Measurements from ENCODE around the gene SBF2.
"Not testable (repeated sequence)": the region's sequence is repeated elsewhere in the genome, so short reads cannot be mapped to it uniquely, and the experiment has no call there.

The SBF2 gene

GRCh38 chr11:10002221-10002620 is 291.8 kb downstream of the SBF2 start:
- TF ChIP-seq CTCF (conservative IDR thresholded peaks at IDR 0.05; ENCODE audit: low read depth, low read length), result no peak

DNA sequence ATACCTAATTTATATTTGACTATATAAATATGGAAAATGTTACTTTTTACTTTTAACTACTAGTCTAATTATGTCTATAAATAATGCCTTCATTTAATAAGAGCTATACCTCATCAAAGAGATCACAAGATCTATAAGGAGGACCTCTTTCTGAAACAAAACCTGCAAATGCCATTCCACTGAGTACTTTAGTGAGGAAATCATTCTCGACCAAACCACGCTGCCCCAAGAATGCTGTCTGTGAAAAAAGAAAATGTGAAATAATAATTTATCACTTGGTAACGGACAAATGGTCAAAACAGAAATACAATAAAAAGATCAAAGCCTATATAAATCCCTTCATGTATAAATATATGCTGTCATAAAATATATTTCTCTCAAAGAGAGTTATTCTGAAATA is 301.7 kb downstream of the SBF2 start:
- H3K79me2 ChIP-seq (ENCODE audit: insufficient read depth, low read depth), result no peaks in the 10 kb centered on the region
- H4K20me1 ChIP-seq (ENCODE audit: insufficient read depth), result no peaks in the 10 kb centered on the region
- no peak overlapping the region for H3K4me2 ChIP-seq
- H3K36me3 ChIP-seq (ENCODE audit: insufficient read depth), result no peaks in the 10 kb centered on the region
- no peak overlapping the region for H3K4me3 ChIP-seq (IDR thresholded peaks at IDR 0.05; ENCODE audit: insufficient read depth, low read depth, low read length)
- H3K27me3 ChIP-seq (ENCODE audit: insufficient read depth, low read depth), result no peaks in the 10 kb centered on the region
- no peak for TF ChIP-seq CTCF (conservative IDR thresholded peaks at IDR 0.05; ENCODE audit: low read depth, low read length)
- H3K27ac ChIP-seq, result no peak overlapping the region
- H3K4me1 ChIP-seq (ENCODE audit: low read depth, poor library complexity, severe bottlenecking), result no peaks in the 10 kb centered on the region
- no peak overlapping the region for H2AFZ ChIP-seq (ENCODE audit: low read depth)
- no peak overlapping the region for H3K9ac ChIP-seq

More at GRCh38 chr11:10002221-10002620, 291.8 kb downstream of the SBF2 start:
- Histone ChIP-seq H4K20me1 (ENCODE audit: insufficient read depth) (no peaks in the 10 kb centered on the region), H3K79me2 (ENCODE audit: insufficient read depth, low read depth) (no peaks in the 10 kb centered on the region), H3K9ac (no peak overlapping the region), H3K27ac (no peak overlapping the region), H3K4me1 (ENCODE audit: low read depth, poor library complexity, severe bottlenecking) (no peaks in the 10 kb centered on the region), H3K36me3 (ENCODE audit: insufficient read depth) (no peaks in the 10 kb centered on the region), H3K27me3 (ENCODE audit: insufficient read depth, low read depth) (no peaks in the 10 kb centered on the region), H3K4me3 (IDR thresholded peaks at IDR 0.05; ENCODE audit: insufficient read depth, low read depth, low read length) (no peak overlapping the region), H2AFZ (ENCODE audit: low read depth) (no peak overlapping the region), H3K4me2 (no peak overlapping the region)

DNA sequence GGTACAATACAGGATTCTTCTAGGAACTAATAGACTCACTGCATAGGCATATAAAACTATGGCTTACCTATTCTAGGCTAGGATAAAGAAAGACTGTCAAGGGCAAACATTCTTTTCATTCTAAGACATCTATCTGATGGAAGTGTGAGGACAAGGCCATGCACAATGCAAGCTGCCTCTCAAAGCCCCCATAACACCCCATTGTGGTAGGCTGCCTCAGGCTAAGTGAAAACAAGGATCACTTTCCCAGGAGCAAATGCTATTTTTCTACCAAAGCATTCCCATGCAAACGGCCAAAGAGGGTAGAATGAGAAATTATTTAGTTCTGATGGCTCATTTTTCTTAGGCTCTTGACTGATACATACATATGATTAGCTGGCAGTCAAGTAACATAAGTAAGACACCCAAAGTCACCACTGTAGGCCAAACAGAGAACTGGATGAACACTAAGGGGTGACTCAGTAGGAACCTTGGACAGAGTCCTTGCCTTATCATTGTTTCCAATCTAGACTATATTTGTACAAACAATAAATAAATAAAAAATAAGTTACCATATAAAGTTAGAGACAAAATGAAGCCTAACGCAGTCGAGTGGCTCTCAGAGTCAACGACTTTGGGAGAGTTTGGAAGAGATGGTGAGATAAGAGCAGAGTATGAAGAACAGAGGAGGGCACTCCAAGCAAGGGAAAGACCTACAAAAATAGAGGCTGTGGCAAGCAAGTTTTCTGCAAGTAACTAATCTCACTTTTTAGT is 303.6 kb downstream of the SBF2 start:
- TF ChIP-seq CTCF (conservative IDR thresholded peaks at IDR 0.05; ENCODE audit: low read depth, low read length), result no peak
- no peaks in the 10 kb centered on the region for H3K36me3 ChIP-seq (ENCODE audit: insufficient read depth)

DNA sequence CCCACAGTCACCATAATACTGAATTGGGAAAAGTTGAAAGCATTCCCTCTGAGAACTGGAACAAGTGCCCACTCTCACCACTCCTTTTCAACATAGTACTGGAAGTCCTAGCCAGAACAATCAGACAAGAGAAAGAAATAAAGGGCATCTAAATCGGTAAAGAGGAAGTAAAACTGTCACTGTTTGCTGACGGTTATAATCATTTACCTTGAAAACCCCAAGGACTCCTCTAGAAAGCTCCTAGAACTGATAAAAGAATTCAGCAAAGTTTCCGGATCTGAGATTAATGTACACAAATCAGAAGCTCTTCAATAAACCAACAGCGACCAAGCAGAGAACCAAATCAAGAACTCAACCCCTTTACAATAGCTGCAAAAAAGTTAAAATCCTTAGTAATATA is 306.7 kb downstream of the SBF2 start:
- H3K79me2 ChIP-seq (ENCODE audit: insufficient read depth, low read depth); H3K4me3 ChIP-seq (IDR thresholded peaks at IDR 0.05; ENCODE audit: insufficient read depth, low read depth, low read length); H3K4me1 ChIP-seq (ENCODE audit: low read depth, poor library complexity, severe bottlenecking); H3K27me3 ChIP-seq (ENCODE audit: insufficient read depth, low read depth); H3K27ac ChIP-seq; H2AFZ ChIP-seq (ENCODE audit: low read depth); H3K36me3 ChIP-seq (ENCODE audit: insufficient read depth); H4K20me1 ChIP-seq (ENCODE audit: insufficient read depth); H3K4me2 ChIP-seq; H3K9ac ChIP-seq: not testable (repeated sequence)

More for the DNA sequence above, 303.6 kb downstream of the SBF2 start:
- Histone ChIP-seq H3K9ac (no peak overlapping the region), H3K4me1 (ENCODE audit: low read depth, poor library complexity, severe bottlenecking) (no peaks in the 10 kb centered on the region), H3K79me2 (ENCODE audit: insufficient read depth, low read depth) (no peaks in the 10 kb centered on the region), H3K4me2 (no peak overlapping the region), H2AFZ (ENCODE audit: low read depth) (no peak overlapping the region), H3K27me3 (ENCODE audit: insufficient read depth, low read depth) (no peaks in the 10 kb centered on the region), H3K27ac (no peak overlapping the region), H4K20me1 (ENCODE audit: insufficient read depth) (no peaks in the 10 kb centered on the region), H3K4me3 (IDR thresholded peaks at IDR 0.05; ENCODE audit: insufficient read depth, low read depth, low read length) (no peak overlapping the region)

DNA sequence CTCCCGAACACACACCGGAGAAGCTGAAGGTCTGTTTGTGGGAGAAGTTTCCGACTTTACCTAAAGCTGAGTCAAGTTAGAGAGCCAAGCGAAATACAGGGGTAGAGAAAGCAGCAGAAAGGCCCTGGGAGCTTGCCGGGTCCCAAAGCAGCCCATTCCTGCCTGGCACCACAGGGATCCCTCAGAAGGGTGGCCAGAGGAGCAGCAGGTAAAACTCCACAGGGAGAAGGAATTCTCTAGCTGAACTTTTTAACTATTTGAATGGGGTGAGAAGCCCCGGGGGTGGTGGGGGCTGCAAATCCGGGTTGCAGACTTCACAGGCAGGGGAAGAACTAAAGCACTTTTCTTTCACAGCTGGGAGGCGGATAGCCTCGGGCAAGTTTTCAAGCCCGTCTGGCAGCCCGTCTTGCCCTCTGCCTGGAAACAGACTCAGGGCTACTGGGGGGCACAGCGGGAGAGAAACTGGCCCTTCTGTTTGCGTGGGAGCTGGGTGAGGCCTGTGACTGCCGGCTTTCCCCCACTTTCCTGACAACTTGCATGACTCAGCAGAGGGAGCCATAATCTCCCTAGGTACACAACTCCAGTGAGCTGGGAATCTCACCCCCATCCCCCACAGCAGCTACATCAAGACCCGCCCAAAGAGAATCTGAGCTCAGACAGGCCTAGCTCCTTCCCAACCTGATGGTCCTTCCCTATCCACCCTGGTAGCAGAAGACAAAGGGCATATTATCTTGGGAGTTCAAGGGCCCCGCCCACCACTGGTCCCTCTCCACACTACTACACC is 311.0 kb downstream of the SBF2 start:
- Histone ChIP-seq H3K4me3 (IDR thresholded peaks at IDR 0.05; ENCODE audit: insufficient read depth, low read depth, low read length) (no peak overlapping the region), H3K79me2 (ENCODE audit: insufficient read depth, low read depth) (no peaks in the 10 kb centered on the region), H3K4me2 (no peak overlapping the region), H4K20me1 (ENCODE audit: insufficient read depth) (no peaks in the 10 kb centered on the region), H3K27ac (no peak overlapping the region), H3K27me3 (ENCODE audit: insufficient read depth, low read depth) (no peaks in the 10 kb centered on the region), H3K9ac (no peak overlapping the region), H3K4me1 (ENCODE audit: low read depth, poor library complexity, severe bottlenecking) (no peaks in the 10 kb centered on the region), H3K36me3 (ENCODE audit: insufficient read depth) (no peaks in the 10 kb centered on the region), H2AFZ (ENCODE audit: low read depth) (no peak overlapping the region)
- no peak for TF ChIP-seq CTCF (conservative IDR thresholded peaks at IDR 0.05; ENCODE audit: low read depth, low read length)

Data from KMS-11 (cell line).